ENCODE measurements around the gene AADACL3.

Gene AADACL3

GRCh38 chr1:12761781-12762180 is 45.9 kb downstream of the AADACL3 start:
- in situ Hi-C loops (cut with MboI; ENCODE audit: low sequenced_read_pairs, unreplicated experiment) = no loop called here
- no peak for DNase-seq (ENCODE audit: low spot score)
- TF ChIP-seq CTCF (IDR thresholded peaks at IDR 0.05; ENCODE audit: borderline replicate concordance, control extremely low read depth, extremely low read depth, insufficient read depth, missing control alignments) = no peak

GRCh38 chr1:12762766-12763165 is 46.9 kb downstream of the AADACL3 start:
- in situ Hi-C loops (cut with MboI; ENCODE audit: low sequenced_read_pairs, unreplicated experiment) = no loop called here
- TF ChIP-seq CTCF (IDR thresholded peaks at IDR 0.05; ENCODE audit: borderline replicate concordance, control extremely low read depth, extremely low read depth, insufficient read depth, missing control alignments) = no peak
- DNase-seq (ENCODE audit: low spot score) = no peak

- no peak for TF ChIP-seq CTCF (IDR thresholded peaks at IDR 0.05; ENCODE audit: borderline replicate concordance, control extremely low read depth, extremely low read depth, insufficient read depth, missing control alignments)
- DNase-seq (ENCODE audit: low spot score) = no peak
- in situ Hi-C loops (cut with MboI; ENCODE audit: low sequenced_read_pairs, unreplicated experiment) = no loop called here
Measured at GRCh38 chr1:12763479-12763878, 47.6 kb downstream of the AADACL3 start.

- TF ChIP-seq CTCF (IDR thresholded peaks at IDR 0.05; ENCODE audit: borderline replicate concordance, control extremely low read depth, extremely low read depth, insufficient read depth, missing control alignments) = no peak
- in situ Hi-C loops (cut with MboI; ENCODE audit: low sequenced_read_pairs, unreplicated experiment) = no loop called here
Measured at GRCh38 chr1:12764016-12764415, 48.1 kb downstream of the AADACL3 start.

GRCh38 chr1:12769031-12769430 is 53.1 kb downstream of the AADACL3 start:
- in situ Hi-C loops (cut with MboI; ENCODE audit: low sequenced_read_pairs, unreplicated experiment) = no loop called here
- DNase-seq (ENCODE audit: low spot score) = no peak
- TF ChIP-seq CTCF (IDR thresholded peaks at IDR 0.05; ENCODE audit: borderline replicate concordance, control extremely low read depth, extremely low read depth, insufficient read depth, missing control alignments) = no peak

More at GRCh38 chr1:12764016-12764415, 48.1 kb downstream of the AADACL3 start:
- DNase-seq (ENCODE audit: low spot score) = no peak

- in situ Hi-C loops (cut with MboI; ENCODE audit: low sequenced_read_pairs, unreplicated experiment) = no loop called here
- no peak for DNase-seq (ENCODE audit: low spot score)
- TF ChIP-seq CTCF (IDR thresholded peaks at IDR 0.05; ENCODE audit: borderline replicate concordance, control extremely low read depth, extremely low read depth, insufficient read depth, missing control alignments) = no peak
Measured at GRCh38 chr1:12769976-12770505, 54.1 kb downstream of the AADACL3 start.

All from GM13976 (cell line).